ENCODE data around the gene SALL2.
A peak's percentile ranks its signal among the peaks of the same experiment; 100 is the strongest.

SALL2 gene

DNA sequence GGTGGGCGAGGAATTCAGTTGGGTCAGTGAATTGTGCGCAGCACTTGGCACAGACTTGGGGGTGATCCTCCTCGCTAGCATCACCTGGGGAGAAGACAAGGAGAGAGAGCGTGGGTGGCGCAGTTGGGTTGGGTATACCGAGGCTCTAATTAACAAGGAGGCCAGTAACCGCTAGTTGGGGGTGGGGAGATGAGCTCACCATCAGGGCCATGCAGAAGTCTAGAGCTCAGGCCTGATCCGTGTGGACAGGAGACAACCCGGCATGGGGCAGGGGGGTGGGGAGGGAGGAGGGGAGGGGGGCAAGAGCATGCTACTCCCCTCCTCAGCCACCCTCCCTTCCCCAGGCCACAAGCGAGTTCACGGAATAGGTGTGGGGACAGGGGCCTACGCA lies 580 bp downstream of the SALL2 start:
- Histone ChIP-seq H3K4me1 (no peaks in the 10 kb centered on the region), H3K9me3 (no peaks in the 10 kb centered on the region), H3K27me3 (peaks cover 3% of the 10 kb centered on the region; the same call in 1 of the 2 replicates), H3K36me3 (no peaks in the 10 kb centered on the region), H3K4me3 (ENCODE audit: low read depth, low read length) (peak overlapping the region; percentile 76)
- no peak for TF ChIP-seq CTCF (IDR thresholded peaks at IDR 0.05; ENCODE audit: low read depth, low read length)
- no peak for DNase-seq

DNA sequence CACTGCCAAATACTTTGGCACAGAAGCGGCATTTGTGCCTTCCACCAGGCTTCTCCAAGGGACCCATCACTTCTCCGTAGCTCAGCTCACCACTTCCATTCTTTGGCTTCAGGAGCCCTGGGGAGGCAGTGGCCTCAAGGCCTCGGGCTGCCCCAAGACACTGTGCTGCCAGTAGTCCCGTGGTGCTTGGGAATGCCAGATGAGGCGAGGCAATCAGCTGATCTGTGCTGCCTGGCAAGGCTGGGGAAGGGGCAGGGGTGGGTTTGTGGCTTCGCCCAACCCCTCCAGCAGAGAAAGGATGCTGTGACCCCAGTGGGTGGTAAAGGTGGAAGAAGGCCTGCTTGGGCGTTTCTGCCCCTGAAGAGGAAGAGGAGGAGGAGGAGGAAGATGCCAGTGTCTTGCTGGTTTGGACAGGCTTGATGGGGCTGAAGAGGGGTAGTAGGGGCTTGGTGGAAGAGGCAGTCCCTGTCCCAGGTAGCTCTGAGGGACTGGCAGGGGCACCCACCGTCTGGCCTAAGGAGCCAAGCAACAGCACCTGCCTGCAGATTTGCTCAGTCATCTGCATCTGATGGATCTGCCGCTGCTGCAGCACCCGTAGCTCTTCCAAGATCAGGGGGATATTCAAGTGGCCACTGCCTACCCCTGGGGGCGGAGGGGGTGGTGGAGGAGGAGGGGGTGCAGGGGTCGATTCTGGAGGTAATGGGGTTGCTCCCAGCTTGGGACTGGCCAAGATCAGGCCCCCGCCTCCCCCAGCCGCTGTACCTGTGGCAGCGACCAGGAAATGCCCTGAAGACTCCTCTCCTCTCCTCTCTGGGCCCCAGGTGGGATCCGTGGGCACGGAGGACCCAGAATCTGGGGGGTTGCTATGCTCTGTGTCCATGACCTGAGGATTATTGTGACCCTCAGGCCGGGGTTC lies 1.3 kb downstream of the SALL2 start:
- Histone ChIP-seq H3K4me3 (ENCODE audit: low read depth, low read length) (peak overlapping the region; percentile 76), H3K27me3 (no peaks in the 10 kb centered on the region), H3K4me1 (no peaks in the 10 kb centered on the region)

DNA sequence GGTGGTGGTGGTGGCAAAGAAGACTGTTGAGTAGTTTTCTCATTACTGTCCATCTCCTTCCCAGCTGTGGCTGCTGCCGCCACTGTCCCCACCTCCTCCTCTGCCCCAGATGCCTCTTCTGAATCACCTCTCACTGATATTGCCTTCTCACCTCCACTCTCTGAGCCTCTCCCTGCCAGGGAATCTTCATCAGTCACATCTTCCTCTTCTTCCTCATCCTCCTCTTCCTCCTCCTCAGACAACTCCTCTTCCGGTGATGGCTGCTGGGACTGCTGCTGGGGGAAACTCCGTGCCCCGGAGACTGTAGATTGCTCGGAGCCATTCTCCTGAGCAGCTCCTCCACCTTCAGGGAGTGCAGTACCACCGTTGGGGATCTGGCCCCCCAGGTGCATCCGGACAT lies 2.9 kb downstream of the SALL2 start:
- Histone ChIP-seq H3K36me3 (no peaks in the 10 kb centered on the region), H3K4me3 (ENCODE audit: low read depth, low read length) (no peak overlapping the region), H3K4me1 (no peaks in the 10 kb centered on the region), H3K9me3 (no peaks in the 10 kb centered on the region), H3K27me3 (no peaks in the 10 kb centered on the region)
- DNase-seq, result no peak
- no peak for TF ChIP-seq CTCF (IDR thresholded peaks at IDR 0.05; ENCODE audit: low read depth, low read length)

More for the DNA sequence above, 1.3 kb downstream of the SALL2 start:
- TF ChIP-seq CTCF (IDR thresholded peaks at IDR 0.05; ENCODE audit: low read depth, low read length), result no peak
- Histone ChIP-seq H3K9me3 (no peaks in the 10 kb centered on the region), H3K36me3 (no peaks in the 10 kb centered on the region)
- no peak for DNase-seq

- TF ChIP-seq CTCF (IDR thresholded peaks at IDR 0.05; ENCODE audit: low read depth, low read length), result no peak
- no peaks in the 10 kb centered on the region for H3K4me1 ChIP-seq
- DNase-seq, result no peak
- no peaks in the 10 kb centered on the region for H3K36me3 ChIP-seq
- H3K9me3 ChIP-seq, result no peaks in the 10 kb centered on the region
- H3K27me3 ChIP-seq, result no peaks in the 10 kb centered on the region
- no peak overlapping the region for H3K4me3 ChIP-seq (ENCODE audit: low read depth, low read length)
Observed at GRCh38 chr14:21521501-21521900, 4.6 kb downstream of the SALL2 start.

- Histone ChIP-seq H3K27me3 (no peaks in the 10 kb centered on the region; the same call in 1 of the 2 replicates), H3K4me3 (ENCODE audit: low read depth, low read length) (no peak overlapping the region), H3K9me3 (no peaks in the 10 kb centered on the region), H3K36me3 (no peaks in the 10 kb centered on the region), H3K4me1 (no peaks in the 10 kb centered on the region)
- no peak for DNase-seq
- no peak for TF ChIP-seq CTCF (IDR thresholded peaks at IDR 0.05; ENCODE audit: low read depth, low read length)
Observed at GRCh38 chr14:21520767-21521166, 5.4 kb downstream of the SALL2 start.

DNA sequence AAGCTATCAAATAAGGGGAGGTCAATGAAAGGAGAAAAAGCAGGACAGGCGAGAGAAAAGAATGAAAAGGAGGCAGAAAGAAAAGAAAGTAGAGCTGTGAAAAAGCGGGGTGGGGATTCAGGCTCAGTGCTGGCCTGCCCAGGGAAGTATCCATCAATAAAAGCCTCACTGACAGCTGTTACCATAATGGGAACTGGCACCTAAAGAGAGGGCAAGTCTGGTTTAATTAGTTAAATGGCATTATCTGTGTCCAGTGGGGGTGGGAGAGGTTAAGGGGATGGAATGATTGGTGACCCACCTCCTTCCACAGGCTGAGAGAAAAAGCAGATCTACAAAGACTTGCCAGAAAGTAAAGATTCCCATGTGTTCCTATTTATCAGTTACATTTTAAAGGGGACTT lies 7.4 kb downstream of the SALL2 start:
- Histone ChIP-seq H3K4me1 (no peaks in the 10 kb centered on the region), H3K36me3 (no peaks in the 10 kb centered on the region), H3K27me3 (no peaks in the 10 kb centered on the region; the same call in 1 of the 2 replicates), H3K9me3 (no peaks in the 10 kb centered on the region), H3K4me3 (ENCODE audit: low read depth, low read length) (no peak overlapping the region)
- no peak for DNase-seq
- TF ChIP-seq CTCF (IDR thresholded peaks at IDR 0.05; ENCODE audit: low read depth, low read length), result no peak
